ENCODE results near the gene GNB1L. TPM values are rescaled to one million over a fixed set of nuclear protein-coding genes. Genes with fewer than 3 reads are reported as not detected.

Gene GNB1L
- total RNA-seq, 1 experiment from 2014 or later = 12.2 TPM

GRCh38 chr22:19863571-19863970 lies 8.9 kb upstream of the GNB1L start:
- DNase-seq (ENCODE audit: low read depth, low spot score) = no peak
- Histone ChIP-seq H3K9me3 (ENCODE audit: control insufficient read depth, insufficient read depth, low read depth, low read length) (no peaks in the 10 kb centered on the region), H3K27me3 (ENCODE audit: control insufficient read depth, insufficient read depth, low read length) (no peaks in the 10 kb centered on the region), H3K4me3 (ENCODE audit: low read depth in 2 of 2, low read length in 2 of 2) (no peak overlapping the region), H3K27ac (ENCODE audit: low read length) (no peak overlapping the region), H3K36me3 (ENCODE audit: control insufficient read depth, insufficient read depth, low read length) (no peaks in the 10 kb centered on the region), H3K4me1 (ENCODE audit: control insufficient read depth, insufficient read depth, low read length) (no peaks in the 10 kb centered on the region)
- ChIA-PET CTCF (no interaction called here), POLR2A (interaction anchor here (1.0 kb wide), 1 partner anchor 105 kb away, joined by 3 read pairs; no protein-coding TSS in a partner anchor)
- no peak for ATAC-seq
- TF ChIP-seq REST (IDR thresholded peaks at IDR 0.05; ENCODE audit: insufficient read depth in 1 of 2, low read depth in 2 of 2, low read length in 1 of 2) (no peak), POLR2AphosphoS5 (IDR thresholded peaks at IDR 0.05; ENCODE audit: low read depth, low read length) (no peak), SIN3A (IDR thresholded peaks at IDR 0.05; ENCODE audit: borderline replicate concordance, insufficient read depth, low read depth, low read length) (no peak), CTCF (IDR thresholded peaks at IDR 0.05) (no peak), TCF7L2 (IDR thresholded peaks at IDR 0.05; ENCODE audit: low read depth, low read length) (no peak)
- in situ Hi-C loops (cut with HindIII; ENCODE audit: low pct_unique_long_range_greater_than_20kb, low sequenced_read_pairs) = no loop called here
- BruUV-seq (replicated peaks) = no TSS peak
- intact Hi-C loops (cut with micrococcal nuclease; ENCODE audit: unreplicated experiment) = no loop called here

GRCh38 chr22:19862619-19863246 lies 8.1 kb upstream of the GNB1L start:
- Histone ChIP-seq H3K4me1 (ENCODE audit: control insufficient read depth, insufficient read depth, low read length) (no peaks in the 10 kb centered on the region), H3K27ac (ENCODE audit: low read length) (no peak overlapping the region), H3K27me3 (ENCODE audit: control insufficient read depth, insufficient read depth, low read length) (no peaks in the 10 kb centered on the region), H3K9me3 (ENCODE audit: control insufficient read depth, insufficient read depth, low read depth, low read length) (no peaks in the 10 kb centered on the region), H3K4me3 (ENCODE audit: low read depth in 2 of 2, low read length in 2 of 2) (no peak overlapping the region), H3K36me3 (ENCODE audit: control insufficient read depth, insufficient read depth, low read length) (no peaks in the 10 kb centered on the region)
- DNase-seq (ENCODE audit: low read depth, low spot score) (no peak), ATAC-seq (no peak)
- BruUV-seq (replicated peaks) = no TSS peak
- no peak for TF ChIP-seq TCF7L2 (IDR thresholded peaks at IDR 0.05; ENCODE audit: low read depth, low read length)
- TF ChIP-seq CTCF (IDR thresholded peaks at IDR 0.05) = no peak
- TF ChIP-seq POLR2AphosphoS5 (IDR thresholded peaks at IDR 0.05; ENCODE audit: low read depth, low read length) = no peak
- no peak for TF ChIP-seq SIN3A (IDR thresholded peaks at IDR 0.05; ENCODE audit: borderline replicate concordance, insufficient read depth, low read depth, low read length)
- TF ChIP-seq REST (IDR thresholded peaks at IDR 0.05; ENCODE audit: insufficient read depth in 1 of 2, low read depth in 2 of 2, low read length in 1 of 2) = no peak
- ChIA-PET CTCF (no interaction called here), POLR2A (no interaction called here)
- in situ Hi-C loops (cut with HindIII; ENCODE audit: low pct_unique_long_range_greater_than_20kb, low sequenced_read_pairs) = no loop called here
- intact Hi-C loops (cut with micrococcal nuclease; ENCODE audit: unreplicated experiment) = no loop called here

All from Panc1 (cell line).